ENCODE results near the gene HDAC8.
"Not testable (repeated sequence)": the region's sequence is repeated elsewhere in the genome, so short reads cannot be mapped to it uniquely, and the experiment has no call there.

Gene HDAC8

GRCh38 chrX:72604112-72604511 lies 31.5 kb upstream of the HDAC8 start:
- no peak for DNase-seq (ENCODE audit: low read depth)
- no peak for TF ChIP-seq CTCF (IDR thresholded peaks at IDR 0.05; ENCODE audit: insufficient read depth, low read depth, low read length, missing control alignments)
- H3K4me3 ChIP-seq (ENCODE audit: low read depth, low read length): no peak overlapping the region

- not testable (repeated sequence) for DNase-seq (ENCODE audit: low read depth); H3K4me3 ChIP-seq (ENCODE audit: low read depth, low read length)
Observed at GRCh38 chrX:72591038-72591437, 18.4 kb upstream of the HDAC8 start.

- TF ChIP-seq CTCF (IDR thresholded peaks at IDR 0.05; ENCODE audit: insufficient read depth, low read depth, low read length, missing control alignments): no peak
Observed at GRCh38 chrX:72584163-72584562, 11.5 kb upstream of the HDAC8 start.

GRCh38 chrX:72576141-72576894 lies 3.7 kb upstream of the HDAC8 start:
- H3K4me3 ChIP-seq (ENCODE audit: low read depth, low read length): no peak overlapping the region
- no peak for DNase-seq (ENCODE audit: low read depth)
- TF ChIP-seq CTCF (IDR thresholded peaks at IDR 0.05; ENCODE audit: insufficient read depth, low read depth, low read length, missing control alignments): no peak

More at GRCh38 chrX:72584163-72584562, 11.5 kb upstream of the HDAC8 start:
- no peak for DNase-seq (ENCODE audit: low read depth)
- H3K4me3 ChIP-seq (ENCODE audit: low read depth, low read length): no peak overlapping the region

GRCh38 chrX:72573158-72573511 lies 492 bp upstream of the HDAC8 start:
- TF ChIP-seq CTCF (IDR thresholded peaks at IDR 0.05; ENCODE audit: insufficient read depth, low read depth, low read length, missing control alignments): no peak
- H3K4me3 ChIP-seq (ENCODE audit: low read depth, low read length): peak overlapping the region; percentile 80
- no peak for DNase-seq (ENCODE audit: low read depth)

GRCh38 chrX:72569786-72570185 lies 2.9 kb downstream of the HDAC8 start:
- TF ChIP-seq CTCF (IDR thresholded peaks at IDR 0.05; ENCODE audit: insufficient read depth, low read depth, low read length, missing control alignments): no peak
- no peak overlapping the region for H3K4me3 ChIP-seq (ENCODE audit: low read depth, low read length)
- DNase-seq (ENCODE audit: low read depth): no peak

- DNase-seq (ENCODE audit: low read depth): no peak
- TF ChIP-seq CTCF (IDR thresholded peaks at IDR 0.05; ENCODE audit: insufficient read depth, low read depth, low read length, missing control alignments): no peak
- H3K4me3 ChIP-seq (ENCODE audit: low read depth, low read length): no peak overlapping the region
Observed at GRCh38 chrX:72568406-72569092, 4.1 kb downstream of the HDAC8 start.

Measured in GM12865 (cell line).